Lower leg skin (tissue), 3 donors: ENCODE results near the gene CREBBP.

Experiments
- POLR2A ChIP-seq, 2 donors: fragments of 450-650 bp; IDR thresholded peaks; one replicate each; pipeline ENCODE4 v1.6.1; 2016 to 2017; ENCODE audit warnings: antibody characterized with exemption in 2 of 2, mild to moderate bottlenecking in 1 of 2, moderate library complexity in 1 of 2
- TF ChIP-seq, protein P1 (sequence below), 3 donors: fragments of 450-650 bp; IDR thresholded peaks; one replicate each; pipeline ENCODE4 v1.5.1; 2016; ENCODE audit warnings: antibody characterized with exemption in 3 of 3, mild to moderate bottlenecking in 3 of 3, moderate library complexity in 2 of 3

DNA sequence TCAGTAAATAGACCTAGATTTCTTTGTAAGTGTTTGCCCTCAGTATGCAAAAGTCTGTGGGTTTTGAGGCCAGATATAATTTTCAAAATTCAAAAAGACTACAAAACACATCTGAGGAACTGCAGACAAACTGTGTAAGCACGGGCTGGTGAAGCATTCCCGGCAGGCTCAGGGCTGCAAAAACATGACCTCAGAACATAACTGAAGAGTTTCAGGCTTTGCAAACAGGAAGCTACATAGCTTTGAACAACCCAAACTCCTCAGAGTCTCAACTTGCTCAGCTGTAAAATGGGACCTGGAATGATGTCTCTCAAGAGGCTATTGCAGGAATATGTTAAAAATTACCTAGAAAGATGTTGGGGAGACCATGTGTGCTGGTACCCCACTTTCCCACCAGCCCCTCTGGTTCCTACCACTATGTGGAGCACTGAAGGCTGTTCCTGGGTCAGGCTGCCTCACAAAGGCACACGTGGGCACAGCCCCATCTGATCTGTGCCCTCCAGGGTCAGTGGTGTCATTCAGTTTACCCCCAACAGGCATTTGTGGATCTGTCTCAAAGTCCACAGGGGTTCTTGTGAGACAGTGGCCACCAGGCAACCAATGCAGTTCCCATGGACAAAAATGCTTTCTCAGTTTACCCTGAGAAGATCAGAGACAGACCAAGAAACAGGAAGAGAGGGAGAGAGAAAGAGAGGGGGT is 72.9 kb downstream of the CREBBP start:
- TF ChIP-seq, protein P1, sequence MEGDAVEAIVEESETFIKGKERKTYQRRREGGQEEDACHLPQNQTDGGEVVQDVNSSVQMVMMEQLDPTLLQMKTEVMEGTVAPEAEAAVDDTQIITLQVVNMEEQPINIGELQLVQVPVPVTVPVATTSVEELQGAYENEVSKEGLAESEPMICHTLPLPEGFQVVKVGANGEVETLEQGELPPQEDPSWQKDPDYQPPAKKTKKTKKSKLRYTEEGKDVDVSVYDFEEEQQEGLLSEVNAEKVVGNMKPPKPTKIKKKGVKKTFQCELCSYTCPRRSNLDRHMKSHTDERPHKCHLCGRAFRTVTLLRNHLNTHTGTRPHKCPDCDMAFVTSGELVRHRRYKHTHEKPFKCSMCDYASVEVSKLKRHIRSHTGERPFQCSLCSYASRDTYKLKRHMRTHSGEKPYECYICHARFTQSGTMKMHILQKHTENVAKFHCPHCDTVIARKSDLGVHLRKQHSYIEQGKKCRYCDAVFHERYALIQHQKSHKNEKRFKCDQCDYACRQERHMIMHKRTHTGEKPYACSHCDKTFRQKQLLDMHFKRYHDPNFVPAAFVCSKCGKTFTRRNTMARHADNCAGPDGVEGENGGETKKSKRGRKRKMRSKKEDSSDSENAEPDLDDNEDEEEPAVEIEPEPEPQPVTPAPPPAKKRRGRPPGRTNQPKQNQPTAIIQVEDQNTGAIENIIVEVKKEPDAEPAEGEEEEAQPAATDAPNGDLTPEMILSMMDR (IDR thresholded peaks at IDR 0.05): no peak
- TF ChIP-seq POLR2A (IDR thresholded peaks at IDR 0.05): no peak
